Spinal cord (tissue), 10 donors: Measurements from ENCODE around the gene RNASE12. TPM values are rescaled to one million over a fixed set of nuclear protein-coding genes. Genes with fewer than 3 reads are reported as not detected.
"Not testable (repeated sequence)": the region's sequence is repeated elsewhere in the genome, so short reads cannot be mapped to it uniquely, and the experiment has no call there.

Experiments used
- DNase-seq, 6 donors: peaks; one replicate each; pipeline versions ENCODE4 v3.0.0 to v3.0.0-alpha.2; 2013 to 2015; ENCODE audit warnings: low spot score in 6 of 6, low read depth in 4 of 6
- H3K27ac ChIP-seq: one replicate; pipeline ENCODE4 v1.5.1; 2013; ENCODE audit warnings: low read depth, low read length, control low read depth
- H3K27me3 ChIP-seq: one replicate; pipeline ENCODE4 v1.6.1; 2013; ENCODE audit warnings: low read length; ENCODE audit not compliant: control insufficient read depth, insufficient read depth
- H3K36me3 ChIP-seq: one replicate; pipeline ENCODE4 v1.6.1; 2013; ENCODE audit warnings: low read length; ENCODE audit not compliant: control insufficient read depth, insufficient read depth
- H3K4me1 ChIP-seq: one replicate; pipeline ENCODE4 v1.6.1; 2013; ENCODE audit warnings: low read length; ENCODE audit not compliant: control insufficient read depth, insufficient read depth
- H3K4me3 ChIP-seq: one replicate; pipeline ENCODE4 v1.5.1; 2013; ENCODE audit warnings: low read depth, low read length, control low read depth
- H3K9me3 ChIP-seq: one replicate; pipeline ENCODE4 v1.6.1; 2013; ENCODE audit warnings: low read length; ENCODE audit not compliant: control insufficient read depth, insufficient read depth
- WGBS: methylation state at CpG from one replicate; pipeline ENCODE4 v1.1.5; 2013; ENCODE audit warnings: missing lambda C conversion rate; ENCODE audit not compliant: insufficient coverage; 5-methylcytosine and 5-hydroxymethylcytosine counted together
- polyA plus RNA-seq, 2 donors: library from polyadenylated mRNA; unstranded; fragments of 120-200 nt; gene quantifications; one replicate each; pipeline ENCODE4 v1.2.1, GENCODE V29; 2013; ENCODE audit not compliant: insufficient read length in 2 of 2
- total RNA-seq, 2 donors: library from RNA; depleted of rRNA in 1 of 2; stranded (reverse); fragments of 120-200 nt in 1 of 2; fragments of >200 nt in 1 of 2; gene quantifications; one replicate each; pipeline versions ENCODE4 v1.2.3 to v1.2.4, GENCODE V29; 2013 to 2014
- donor health status: healthy.

RNASE12 gene
- total and polyA plus RNA-seq, 4 donors = not detected

- WGBS = no CpG with 5 or more reads among the region's 2 CpGs
- H3K27ac ChIP-seq = no peak overlapping the region
- no peak for DNase-seq
- no peaks in the 10 kb centered on the region for H3K4me1 ChIP-seq
- H3K27me3 ChIP-seq = no peaks in the 10 kb centered on the region
- no peaks in the 10 kb centered on the region for H3K9me3 ChIP-seq
- no peak overlapping the region for H3K4me3 ChIP-seq
- H3K36me3 ChIP-seq = no peaks in the 10 kb centered on the region
Measured at GRCh38 chr14:20606902-20607242, 15.7 kb upstream of the RNASE12 start.

DNA sequence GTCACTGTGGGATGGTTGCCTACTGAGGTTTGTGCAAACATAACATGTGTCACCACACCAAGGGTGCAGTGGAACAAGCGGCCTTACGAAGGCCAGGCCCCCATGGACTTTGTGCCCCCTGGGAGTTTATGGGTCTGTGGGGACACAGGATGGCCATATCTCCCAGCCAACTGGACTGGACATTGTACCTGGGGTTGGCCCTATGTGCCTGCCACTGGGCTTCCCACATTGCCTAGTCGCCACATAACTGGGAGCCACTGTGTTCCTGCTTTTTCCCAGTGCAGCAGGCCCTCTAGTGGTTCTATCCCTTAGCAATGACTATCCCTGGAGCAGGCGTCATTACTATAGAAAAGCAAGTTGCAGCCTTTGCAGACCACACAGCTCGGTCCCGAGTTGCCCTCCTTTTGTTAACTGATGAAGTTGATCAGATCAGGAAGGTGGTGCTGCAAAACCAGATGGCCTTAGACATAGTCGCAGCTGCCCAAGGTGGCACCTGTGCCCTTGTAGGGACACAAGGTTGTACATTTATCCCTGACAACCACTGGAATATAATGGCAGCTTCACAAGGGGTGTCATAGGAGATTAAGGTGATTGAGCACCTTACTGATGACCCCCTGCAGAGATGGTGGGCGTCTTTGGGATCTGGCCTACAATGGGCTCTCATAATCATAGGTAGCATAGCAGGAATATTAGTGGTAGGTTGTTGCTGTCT, 15.2 kb upstream of the RNASE12 start:
- Histone ChIP-seq H3K27me3 (no peaks in the 10 kb centered on the region), H3K4me1 (no peaks in the 10 kb centered on the region), H3K4me3 (no peak overlapping the region), H3K36me3 (no peaks in the 10 kb centered on the region), H3K27ac (no peak overlapping the region), H3K9me3 (no peaks in the 10 kb centered on the region)
- WGBS = 35% methylated on average over 7 of the region's 8 CpGs
- peak in 1 of 6 donors; percentile 26 for DNase-seq

DNA sequence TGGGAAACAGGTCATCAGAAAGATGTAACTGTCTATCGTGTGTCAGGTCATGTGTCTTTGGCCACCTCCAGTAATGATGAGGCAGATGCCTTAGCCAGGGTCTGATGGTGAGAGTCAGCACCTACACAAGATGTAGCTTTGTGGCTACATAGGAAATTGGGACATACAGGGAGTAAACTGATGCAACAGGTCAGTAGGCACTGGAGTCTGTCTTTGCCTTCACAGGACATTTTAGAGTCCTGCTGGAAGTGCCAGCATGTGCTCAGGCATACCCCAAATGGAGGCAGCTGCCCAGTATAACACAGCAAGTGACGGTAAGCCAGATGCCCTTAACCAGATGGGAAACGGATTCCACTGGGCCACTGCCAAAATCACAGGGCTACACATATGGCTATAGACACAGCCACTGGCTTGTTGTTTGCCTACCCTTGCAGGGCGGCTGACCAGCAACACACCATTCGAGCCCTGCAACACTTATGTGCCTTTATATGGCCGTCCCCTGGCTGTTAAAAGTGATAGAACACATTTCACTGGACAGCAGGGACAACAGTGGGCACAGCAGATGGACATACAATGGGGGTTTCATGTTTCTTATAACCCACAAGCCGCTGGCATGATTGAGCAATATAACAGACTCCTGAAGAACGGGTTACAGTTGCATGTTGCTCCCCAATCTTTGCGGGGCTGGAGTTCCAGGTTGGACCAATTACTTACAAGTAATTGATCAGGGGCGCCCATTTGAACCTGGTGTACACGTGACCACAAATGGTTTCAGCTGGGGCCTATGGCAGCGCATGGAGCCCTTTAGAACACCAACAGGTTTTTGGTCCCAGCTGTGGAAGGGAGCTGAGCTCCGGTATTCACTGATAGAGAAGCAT, 12.9 kb upstream of the RNASE12 start:
- H3K27me3 ChIP-seq = no peaks in the 10 kb centered on the region
- peak in 2 of 6 donors; percentile 50 to 56 for DNase-seq
- 71% methylated on average over 12 of the region's 13 CpGs for WGBS
- H3K4me1 ChIP-seq = no peaks in the 10 kb centered on the region
- H3K27ac ChIP-seq = no peak overlapping the region
- no peaks in the 10 kb centered on the region for H3K36me3 ChIP-seq
- no peak overlapping the region for H3K4me3 ChIP-seq
- H3K9me3 ChIP-seq = no peaks in the 10 kb centered on the region

GRCh38 chr14:20602583-20602982, 11.4 kb upstream of the RNASE12 start:
- Histone ChIP-seq H3K4me3 (no peak overlapping the region), H3K27ac (no peak overlapping the region), H3K9me3 (no peaks in the 10 kb centered on the region), H3K4me1 (no peaks in the 10 kb centered on the region), H3K27me3 (no peaks in the 10 kb centered on the region), H3K36me3 (no peaks in the 10 kb centered on the region)
- 74% methylated on average over 6 of the region's 9 CpGs for WGBS
- no peak for DNase-seq

- WGBS = 86% methylated on average over 12 of the region's 12 CpGs
Measured at GRCh38 chr14:20601522-20601921, 10.3 kb upstream of the RNASE12 start.

DNA sequence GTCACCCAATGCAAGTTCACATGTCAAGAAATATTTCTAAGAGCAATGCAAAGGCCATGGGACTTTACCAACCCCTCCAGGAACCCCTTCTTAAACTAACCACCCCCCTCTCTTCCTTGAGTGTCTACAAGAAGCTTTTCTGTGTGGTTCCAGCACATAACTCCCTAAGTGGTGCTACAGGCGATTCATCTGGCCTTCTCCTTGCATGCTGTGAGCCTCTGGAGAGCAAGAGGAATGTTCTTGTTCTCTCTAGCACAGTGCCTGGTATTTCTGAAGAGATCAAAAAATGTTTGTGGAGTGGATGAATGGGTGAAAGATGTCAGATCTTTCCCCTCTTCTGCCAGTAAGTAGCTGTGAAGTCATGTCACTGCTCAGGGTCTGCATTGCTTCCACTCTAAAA, 5.9 kb upstream of the RNASE12 start:
- Histone ChIP-seq H3K27me3 (no peaks in the 10 kb centered on the region), H3K4me3 (no peak overlapping the region), H3K9me3 (no peaks in the 10 kb centered on the region), H3K27ac (no peak overlapping the region), H3K4me1 (no peaks in the 10 kb centered on the region), H3K36me3 (no peaks in the 10 kb centered on the region)
- no peak for DNase-seq
- WGBS = 75% methylated on average over 1 of the region's 1 CpG

More at GRCh38 chr14:20601522-20601921, 10.3 kb upstream of the RNASE12 start:
- Histone ChIP-seq H3K27me3 (no peaks in the 10 kb centered on the region), H3K9me3 (no peaks in the 10 kb centered on the region), H3K27ac (no peak overlapping the region), H3K4me1 (no peaks in the 10 kb centered on the region), H3K36me3 (no peaks in the 10 kb centered on the region), H3K4me3 (no peak overlapping the region)
- DNase-seq = no peak

DNA sequence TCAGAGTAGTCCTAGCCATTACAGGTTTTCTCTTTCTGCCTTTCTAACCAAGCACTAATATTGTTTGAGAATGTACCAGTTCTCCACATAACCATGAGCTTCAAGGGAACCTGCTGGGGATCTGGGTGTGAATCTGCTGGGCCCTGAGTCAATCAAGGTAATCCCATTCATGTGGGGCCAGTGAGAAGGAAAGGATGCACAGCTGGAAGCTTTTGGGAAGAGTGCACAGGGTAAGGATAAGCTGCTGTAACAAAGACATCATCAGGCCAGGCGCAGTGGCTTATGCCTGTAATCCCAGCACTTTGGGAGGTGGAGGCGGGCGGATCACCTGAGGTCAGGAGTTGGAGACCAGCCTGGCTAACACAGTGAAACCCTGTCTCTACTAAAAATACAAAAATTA, 4.5 kb upstream of the RNASE12 start:
- H3K9me3 ChIP-seq, DNase-seq, H3K27me3 ChIP-seq, H3K27ac ChIP-seq, H3K4me3 ChIP-seq, H3K36me3 ChIP-seq, H3K4me1 ChIP-seq: not testable (repeated sequence)
- 80% methylated on average over 1 of the region's 3 CpGs for WGBS

GRCh38 chr14:20592574-20592973, 1.4 kb upstream of the RNASE12 start:
- H3K4me1 ChIP-seq = no peaks in the 10 kb centered on the region
- DNase-seq = no peak
- H3K36me3 ChIP-seq = no peaks in the 10 kb centered on the region
- H3K27me3 ChIP-seq = peaks cover 2% of the 10 kb centered on the region
- H3K27ac ChIP-seq = no peak overlapping the region
- no peaks in the 10 kb centered on the region for H3K9me3 ChIP-seq
- WGBS = no CpG with 5 or more reads among the region's 1 CpG
- H3K4me3 ChIP-seq = no peak overlapping the region

GRCh38 chr14:20587489-20588154, 3.6 kb downstream of the RNASE12 start, which contains the start of gene RNASE11:
RNASE11 (minus strand) TSS chr14:20588001.
- Histone ChIP-seq H3K4me1 (no peaks in the 10 kb centered on the region), H3K27ac (no peak within 1 kb of the TSS), H3K27me3 (peaks cover 2% of the 10 kb centered on the region), H3K4me3 (no peak within 1 kb of the TSS), H3K36me3 (no peaks in the 10 kb centered on the region), H3K9me3 (no peaks in the 10 kb centered on the region)
- DNase-seq = no peak
- WGBS = 94% methylated on average over 5 of the region's 6 CpGs
